Transverse colon (tissue), 4 donors: Measurements from ENCODE around the gene DDX51.

Experiments used
- CTCF ChIP-seq, 5 experiments: fragments of 200-600 bp in 3 of 5; fragments of 450-650 bp in 2 of 5; sonication (generic) in 3 of 5; IDR thresholded peaks; 1 replicate in 2 of 5; 2 replicates in 3 of 5; pipeline ENCODE4 v1.5.1; 2016 to 2017; ENCODE audit warnings: antibody characterized with exemption in 5 of 5, inconsistent platforms in 3 of 5, mild to moderate bottlenecking in 2 of 5, moderate library complexity in 1 of 5
- POLR2A ChIP-seq: fragments of 450-650 bp; IDR thresholded peaks from one replicate; pipeline ENCODE4 v1.6.1; 2016; ENCODE audit warnings: antibody characterized with exemption, mild to moderate bottlenecking, moderate library complexity
- POLR2AphosphoS5 ChIP-seq, 3 donors: sonication (generic); formaldehyde crosslinking; IDR thresholded peaks; one replicate each; pipeline ENCODE4 v1.6.1; 2016; ENCODE audit warnings: antibody characterized with exemption in 3 of 3

- TF ChIP-seq CTCF (IDR thresholded peaks at IDR 0.05) (no peak), POLR2AphosphoS5 (IDR thresholded peaks at IDR 0.05) (no peak), POLR2A (no peak)
Observed at GRCh38 chr12:132139912-132140311, 4.2 kb downstream of the DDX51 start.
